Caco-2 (cell line): ENCODE measurements around the gene MUC5AC. TPM values are rescaled to one million over a fixed set of nuclear protein-coding genes. Genes with fewer than 3 reads are reported as not detected.

Source experiments
- BruUV-seq: library from RNA; stranded (reverse); fragments of 400-500 nt; replicated peaks from 2 replicates; lab custom pipeline; 2021; lab: Mats Ljungman, UMichigan
- CTCF ChIA-PET: fragments of 300-600 bp; sonication (Branson Sonifier 250); formaldehyde crosslinking; loops from one replicate; lab custom pipeline; 2022; ENCODE audit warnings: antibody characterized with exemption; lab: Charles Lee
- POLR2A ChIA-PET: fragments of 300-600 bp; sonication (Branson Sonifier 250); formaldehyde crosslinking; loops from one replicate; lab custom pipeline; 2022; ENCODE audit warnings: antibody characterized with exemption; lab: Charles Lee
- DNase-seq, 2 experiments: peaks; one replicate each; pipeline versions ENCODE4 v3.0.0 to v3.0.0-alpha.2; 2020 to 2022
- H3K27me3 ChIP-seq: replicated peaks from 2 replicates; pipeline ENCODE4 v1.6.0; 2011; ENCODE audit warnings: low read length; ENCODE audit not compliant: control insufficient read depth, insufficient read depth
- H3K36me3 ChIP-seq: 2 replicates; pipeline ENCODE4 v1.5.1; 2011; ENCODE audit warnings: low read length; ENCODE audit not compliant: control insufficient read depth, insufficient read depth
- H3K4me1 ChIP-seq: fragments of 250-450 bp; sonication (Bioruptor Pico); 2 replicates; pipeline ENCODE4 v1.5.1; 2020; ENCODE audit warnings: mild to moderate bottlenecking
- H3K4me3 ChIP-seq: 2 replicates; pipeline ENCODE4 v1.5.1; 2011; ENCODE audit warnings: low read depth, mild to moderate bottlenecking, control low read depth, low read length
- H3K9me3 ChIP-seq: fragments of 250-450 bp; sonication (Bioruptor Pico); 2 replicates; pipeline ENCODE4 v1.5.1; 2020; ENCODE audit warnings: mild to moderate bottlenecking, moderate library complexity
- H3K27ac Mint-ChIP-seq: one replicate; pipeline ENCODE4 v1.8.0; 2022; ENCODE audit warnings: mixed read lengths; ENCODE audit not compliant: unreplicated experiment
- H3K27me3 Mint-ChIP-seq: one replicate; pipeline ENCODE4 v1.8.0; 2022; ENCODE audit warnings: mixed read lengths; ENCODE audit not compliant: insufficient read depth, unreplicated experiment
- H3K36me3 Mint-ChIP-seq: one replicate; pipeline ENCODE4 v1.8.0; 2022; ENCODE audit warnings: mild to moderate bottlenecking, mixed read lengths; ENCODE audit not compliant: insufficient read depth, unreplicated experiment
- H3K4me1 Mint-ChIP-seq: one replicate; pipeline ENCODE4 v1.8.0; 2022; ENCODE audit warnings: low read depth, mixed read lengths; ENCODE audit not compliant: unreplicated experiment
- H3K4me3 Mint-ChIP-seq: one replicate; pipeline ENCODE4 v1.8.0; 2022; ENCODE audit warnings: mild to moderate bottlenecking, moderate library complexity, mixed read lengths; ENCODE audit not compliant: unreplicated experiment
- H3K9me3 Mint-ChIP-seq: one replicate; pipeline ENCODE4 v1.8.0; 2022; ENCODE audit warnings: mixed read lengths; ENCODE audit not compliant: unreplicated experiment
- CTCF ChIP-seq, 2 experiments: fragments of 200-600 bp in 1 of 2; IDR thresholded peaks; 1 replicate in 1 of 2; 2 replicates in 1 of 2; pipeline versions ENCODE4 v1.5.1 to v1.8.0; 2011 to 2022; ENCODE audit warnings: antibody characterized with exemption in 1 of 2, control low read depth in 1 of 2, inconsistent platforms in 1 of 2, low read depth in 1 of 2, low read length in 1 of 2, mild to moderate bottlenecking in 1 of 2, moderate library complexity in 1 of 2; ENCODE audit not compliant: insufficient read depth in 1 of 2, severe bottlenecking in 1 of 2, unreplicated experiment in 1 of 2
- intact Hi-C: fragments of 100-400 bp; cut with micrococcal nuclease; formaldehyde crosslinking; loops from one replicate; pipeline ENCODE4 v1.10.0; 2022; ENCODE audit not compliant: unreplicated experiment
- total RNA-seq: library from RNA; stranded (reverse); gene quantifications from 2 replicates; pipeline ENCODE4 v1.2.3, GENCODE V29; 2022

The MUC5AC gene
- total RNA-seq, 1 experiment from 2014 or later = 0.25 TPM

GRCh38 chr11:1129143-1129610 lies 28.6 kb upstream of the MUC5AC start:
- BruUV-seq = no TSS peak
- no peak overlapping the region for H3K4me3 ChIP-seq

DNA sequence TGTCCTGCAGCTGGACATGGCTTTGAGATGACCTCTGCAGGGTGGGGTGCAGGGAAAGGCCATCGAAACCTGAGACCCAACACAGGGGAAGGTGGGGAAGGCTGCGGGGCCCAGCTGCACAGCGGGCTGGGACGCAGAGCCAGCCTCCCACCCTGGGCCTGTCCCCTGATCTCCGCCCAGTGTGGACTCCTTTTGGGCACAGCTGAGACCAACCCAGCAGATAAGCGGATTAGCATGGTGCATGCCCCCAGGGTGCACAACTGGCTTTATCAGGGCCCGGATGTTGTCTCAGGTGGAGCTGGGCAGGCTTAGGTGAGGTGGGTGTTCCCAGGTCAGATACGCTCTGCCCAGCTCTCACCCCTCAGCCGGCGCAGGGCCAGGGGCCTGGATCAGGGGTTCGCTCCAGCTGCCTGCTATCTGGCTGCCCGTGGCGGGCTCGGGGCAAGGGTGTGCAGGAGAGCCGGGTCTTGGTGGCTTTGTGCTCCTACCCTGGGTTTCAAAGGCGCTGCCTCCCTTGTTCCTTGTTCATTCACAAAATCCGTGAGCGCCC lies 28.1 kb upstream of the MUC5AC start:
- intact Hi-C loops = no loop called here
- no peak for TF ChIP-seq CTCF (IDR thresholded peaks at IDR 0.05; ENCODE audit: insufficient read depth in 1 of 2, low read depth in 1 of 2, low read length in 1 of 2, severe bottlenecking in 1 of 2, unreplicated experiment in 1 of 2)
- no peak overlapping the region for H3K4me3 Mint-ChIP-seq
- no peak overlapping the region for H3K4me3 ChIP-seq
- H3K27ac Mint-ChIP-seq = no peak overlapping the region
- ChIA-PET CTCF (no interaction called here), POLR2A (no interaction called here)
- no peaks in the 10 kb centered on the region for H3K36me3 ChIP-seq
- peaks cover 8% of the 10 kb centered on the region for H3K9me3 ChIP-seq
- H3K27me3 ChIP-seq = no peaks in the 10 kb centered on the region
- H3K4me1 ChIP-seq = no peaks in the 10 kb centered on the region
- no peak for DNase-seq
- peaks cover 1% of the 10 kb centered on the region for H3K27me3 Mint-ChIP-seq
- H3K36me3 Mint-ChIP-seq = no peaks in the 10 kb centered on the region
- no peaks in the 10 kb centered on the region for H3K4me1 Mint-ChIP-seq
- H3K9me3 Mint-ChIP-seq = peaks cover 28% of the 10 kb centered on the region
- no TSS peak for BruUV-seq

More at GRCh38 chr11:1129143-1129610, 28.6 kb upstream of the MUC5AC start:
- CTCF ChIA-PET = no interaction called here
- H3K27me3 ChIP-seq = no peaks in the 10 kb centered on the region
- Mint-ChIP-seq H3K36me3 (no peaks in the 10 kb centered on the region), H3K4me3 (no peak overlapping the region), H3K27me3 (peaks cover 6% of the 10 kb centered on the region), H3K9me3 (peaks cover 28% of the 10 kb centered on the region), H3K4me1 (no peaks in the 10 kb centered on the region), H3K27ac (no peak overlapping the region)
- POLR2A ChIA-PET = no interaction called here
- no peaks in the 10 kb centered on the region for H3K4me1 ChIP-seq
- TF ChIP-seq CTCF (IDR thresholded peaks at IDR 0.05; ENCODE audit: insufficient read depth in 1 of 2, low read depth in 1 of 2, low read length in 1 of 2, severe bottlenecking in 1 of 2, unreplicated experiment in 1 of 2) = no peak
- no peak for DNase-seq
- peaks cover 3% of the 10 kb centered on the region for H3K9me3 ChIP-seq
- no peaks in the 10 kb centered on the region for H3K36me3 ChIP-seq
- intact Hi-C loops = no loop called here

DNA sequence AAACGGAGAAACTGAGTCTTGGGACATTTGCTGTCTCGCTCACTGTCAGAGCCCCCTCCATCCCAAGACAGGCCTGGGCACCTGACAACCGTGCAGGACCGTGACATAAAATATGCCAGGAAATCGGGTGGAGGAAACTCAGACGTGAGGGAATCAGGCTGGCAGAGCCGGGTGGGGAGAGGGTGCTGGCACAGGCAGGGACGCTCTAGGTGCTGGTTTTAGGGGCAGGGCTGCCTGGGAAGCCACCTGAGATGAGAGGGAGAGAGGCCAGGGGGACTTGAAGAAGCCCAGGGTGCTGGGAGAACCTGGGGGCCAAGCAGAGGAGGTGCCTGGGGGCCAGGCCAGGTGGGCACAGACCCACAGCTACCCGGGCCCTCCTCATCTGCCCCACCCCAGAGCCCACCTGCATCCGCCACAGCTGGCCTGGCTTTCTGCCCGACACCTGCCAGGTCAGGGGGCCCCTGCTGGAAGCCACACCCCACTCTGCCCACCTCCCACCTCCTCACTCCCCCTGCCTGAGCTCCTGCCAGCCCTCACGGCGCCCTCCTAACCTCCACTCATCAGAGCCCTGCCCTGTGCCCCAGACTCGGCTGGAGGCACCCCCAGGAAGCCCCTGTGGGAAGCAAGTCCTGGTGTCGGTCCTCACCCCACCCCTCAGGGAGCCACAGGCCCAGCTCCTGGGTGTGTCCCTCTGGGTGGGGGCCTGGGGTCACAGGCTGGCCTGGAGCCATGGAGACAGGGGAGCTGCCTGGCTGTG lies 27.3 kb upstream of the MUC5AC start:
- no peak for TF ChIP-seq CTCF (IDR thresholded peaks at IDR 0.05; ENCODE audit: insufficient read depth in 1 of 2, low read depth in 1 of 2, low read length in 1 of 2, severe bottlenecking in 1 of 2, unreplicated experiment in 1 of 2)
- Histone ChIP-seq H3K36me3 (no peaks in the 10 kb centered on the region), H3K9me3 (peaks cover 16% of the 10 kb centered on the region), H3K4me3 (no peak overlapping the region), H3K27me3 (no peaks in the 10 kb centered on the region), H3K4me1 (no peaks in the 10 kb centered on the region)
- BruUV-seq = no TSS peak
- no peaks in the 10 kb centered on the region for H3K36me3 Mint-ChIP-seq
- H3K4me1 Mint-ChIP-seq = no peaks in the 10 kb centered on the region
- POLR2A ChIA-PET = no interaction called here
- no peak for DNase-seq
- H3K27ac Mint-ChIP-seq = no peak overlapping the region
- no peaks in the 10 kb centered on the region for H3K27me3 Mint-ChIP-seq
- H3K9me3 Mint-ChIP-seq = peaks cover 27% of the 10 kb centered on the region
- CTCF ChIA-PET = no interaction called here
- H3K4me3 Mint-ChIP-seq = no peak overlapping the region
- intact Hi-C loops = no loop called here
